Breast epithelium (tissue), 4 donors: ENCODE data around the gene KCNIP4. TPM values are rescaled to one million over a fixed set of nuclear protein-coding genes. Genes with fewer than 3 reads are reported as not detected.

Source experiments
- DNase-seq, 2 donors: peaks; one replicate each; pipeline ENCODE4 v3.0.0-alpha.2; 2019; ENCODE audit warnings: low spot score in 2 of 2
- H3K27ac ChIP-seq, 2 donors: fragments of 200-600 bp; sonication (generic) in 1 of 2; one replicate each; pipeline ENCODE4 v1.5.1; 2016 to 2019; ENCODE audit warnings: mild to moderate bottlenecking in 1 of 2
- H3K27me3 ChIP-seq, 2 donors: fragments of 200-600 bp; sonication (generic) in 1 of 2; one replicate each; pipeline versions ENCODE4 v1.5.1 to v1.6.0; 2017 to 2019; ENCODE audit warnings: control low read depth in 1 of 2, mild to moderate bottlenecking in 1 of 2
- H3K36me3 ChIP-seq: fragments of 200-600 bp; one replicate; pipeline ENCODE4 v1.5.1; 2019
- H3K4me1 ChIP-seq, 2 donors: fragments of 200-600 bp; sonication (generic); one replicate each; pipeline ENCODE4 v1.5.1; 2016 to 2019; ENCODE audit warnings: control low read depth in 1 of 2
- H3K4me3 ChIP-seq, 3 donors: fragments of 200-600 bp; sonication (generic); 1 replicate in 2 of 3; 2 replicates in 1 of 3; pipeline ENCODE4 v1.5.1; 2016 to 2019; ENCODE audit warnings: mild to moderate bottlenecking in 3 of 3, moderate library complexity in 2 of 3
- H3K9me3 ChIP-seq, 2 donors: fragments of 200-600 bp; sonication (generic) in 1 of 2; one replicate each; pipeline ENCODE4 v1.5.1; 2016 to 2019; ENCODE audit warnings: control low read depth in 1 of 2
- POLR2A ChIP-seq: fragments of 450-650 bp; IDR thresholded peaks from one replicate; pipeline ENCODE4 v1.6.1; 2016; ENCODE audit warnings: antibody characterized with exemption, mild to moderate bottlenecking, moderate library complexity
- POLR2AphosphoS5 ChIP-seq, 3 donors: sonication (generic); formaldehyde crosslinking; IDR thresholded peaks; one replicate each; pipeline ENCODE4 v1.6.1; 2017; ENCODE audit warnings: antibody characterized with exemption in 3 of 3
- intact Hi-C: fragments of 100-400 bp; cut with DNase I; formaldehyde crosslinking; loops from one replicate; pipeline ENCODE4 v1.15.1; 2023; ENCODE audit warnings: low total_unique reads
- total RNA-seq, 3 donors: library from RNA; depleted of rRNA; stranded (reverse); fragments of >200 nt; gene quantifications; one replicate each; pipeline ENCODE4 v1.1.0, GENCODE V29; 2016
- TF ChIP-seq, protein P1 (sequence below), 3 donors: fragments of 450-650 bp; IDR thresholded peaks; one replicate each; pipeline ENCODE4 v1.5.1; 2016 to 2017; ENCODE audit warnings: antibody characterized with exemption in 3 of 3, mild to moderate bottlenecking in 3 of 3, moderate library complexity in 3 of 3

The KCNIP4 gene
- total RNA-seq, 3 donors from 2014 or later = 0.44 to 0.66 TPM; not detected in 1

DNA sequence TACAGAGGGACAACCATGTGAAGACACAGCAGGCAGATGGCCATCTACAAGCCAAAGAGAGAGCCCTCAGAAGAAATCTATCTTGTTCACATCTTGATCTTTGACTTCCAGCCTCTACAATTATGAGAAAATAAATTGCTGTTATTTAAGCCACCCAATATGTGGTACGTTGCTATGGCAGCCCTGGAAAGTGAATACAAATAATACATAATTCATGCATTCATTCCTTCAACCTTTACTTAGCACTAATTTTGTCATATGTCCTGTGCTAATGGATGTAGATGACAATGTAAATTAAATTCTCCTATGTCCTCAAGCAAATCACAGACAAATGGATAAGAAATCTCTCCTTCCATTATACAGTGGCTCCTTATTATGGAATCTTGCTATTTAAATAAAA lies 886.7 kb downstream of the KCNIP4 start:
- Histone ChIP-seq H3K9me3 (peaks cover 0 to 5% of the 10 kb centered on the region in 2 donors), H3K4me1 (no peaks in the 10 kb centered on the region), H3K4me3 (no peak overlapping the region), H3K27me3 (no peaks in the 10 kb centered on the region), H3K36me3 (no peaks in the 10 kb centered on the region), H3K27ac (no peak overlapping the region)
- no peak for DNase-seq
- intact Hi-C loops = no loop called here
- TF ChIP-seq, protein P1, sequence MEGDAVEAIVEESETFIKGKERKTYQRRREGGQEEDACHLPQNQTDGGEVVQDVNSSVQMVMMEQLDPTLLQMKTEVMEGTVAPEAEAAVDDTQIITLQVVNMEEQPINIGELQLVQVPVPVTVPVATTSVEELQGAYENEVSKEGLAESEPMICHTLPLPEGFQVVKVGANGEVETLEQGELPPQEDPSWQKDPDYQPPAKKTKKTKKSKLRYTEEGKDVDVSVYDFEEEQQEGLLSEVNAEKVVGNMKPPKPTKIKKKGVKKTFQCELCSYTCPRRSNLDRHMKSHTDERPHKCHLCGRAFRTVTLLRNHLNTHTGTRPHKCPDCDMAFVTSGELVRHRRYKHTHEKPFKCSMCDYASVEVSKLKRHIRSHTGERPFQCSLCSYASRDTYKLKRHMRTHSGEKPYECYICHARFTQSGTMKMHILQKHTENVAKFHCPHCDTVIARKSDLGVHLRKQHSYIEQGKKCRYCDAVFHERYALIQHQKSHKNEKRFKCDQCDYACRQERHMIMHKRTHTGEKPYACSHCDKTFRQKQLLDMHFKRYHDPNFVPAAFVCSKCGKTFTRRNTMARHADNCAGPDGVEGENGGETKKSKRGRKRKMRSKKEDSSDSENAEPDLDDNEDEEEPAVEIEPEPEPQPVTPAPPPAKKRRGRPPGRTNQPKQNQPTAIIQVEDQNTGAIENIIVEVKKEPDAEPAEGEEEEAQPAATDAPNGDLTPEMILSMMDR (IDR thresholded peaks at IDR 0.05) = no peak
- TF ChIP-seq POLR2AphosphoS5 (IDR thresholded peaks at IDR 0.05) (no peak), POLR2A (no peak)

DNA sequence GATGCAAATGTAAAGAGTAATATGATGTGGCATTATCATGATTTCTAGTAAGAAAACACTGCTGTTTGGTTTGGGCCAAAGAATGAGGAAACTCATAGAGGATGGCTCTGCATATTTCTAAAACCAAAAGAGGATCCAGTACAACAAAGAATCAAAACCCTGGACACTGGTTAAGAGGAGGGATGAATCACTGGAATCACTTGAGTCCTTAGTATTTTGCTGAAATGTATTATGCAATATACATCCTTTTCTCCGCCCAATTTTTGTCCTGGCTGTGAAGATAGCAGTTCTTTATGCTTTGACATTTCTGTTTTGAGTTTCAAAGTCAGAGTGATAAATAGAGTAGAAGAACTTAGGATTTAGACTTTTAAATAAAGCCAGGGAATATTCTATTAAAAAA lies 902.4 kb downstream of the KCNIP4 start:
- DNase-seq = no peak
- no peaks in the 10 kb centered on the region for H3K27me3 ChIP-seq
- intact Hi-C loops = no loop called here
- no peak overlapping the region for H3K4me3 ChIP-seq
- TF ChIP-seq, protein P1 (IDR thresholded peaks at IDR 0.05) = no peak
- TF ChIP-seq POLR2AphosphoS5 (IDR thresholded peaks at IDR 0.05) (no peak), POLR2A (no peak)
- H3K36me3 ChIP-seq = no peaks in the 10 kb centered on the region
- no peaks in the 10 kb centered on the region for H3K4me1 ChIP-seq
- no peak overlapping the region for H3K27ac ChIP-seq
- H3K9me3 ChIP-seq = no peaks in the 10 kb centered on the region

DNA sequence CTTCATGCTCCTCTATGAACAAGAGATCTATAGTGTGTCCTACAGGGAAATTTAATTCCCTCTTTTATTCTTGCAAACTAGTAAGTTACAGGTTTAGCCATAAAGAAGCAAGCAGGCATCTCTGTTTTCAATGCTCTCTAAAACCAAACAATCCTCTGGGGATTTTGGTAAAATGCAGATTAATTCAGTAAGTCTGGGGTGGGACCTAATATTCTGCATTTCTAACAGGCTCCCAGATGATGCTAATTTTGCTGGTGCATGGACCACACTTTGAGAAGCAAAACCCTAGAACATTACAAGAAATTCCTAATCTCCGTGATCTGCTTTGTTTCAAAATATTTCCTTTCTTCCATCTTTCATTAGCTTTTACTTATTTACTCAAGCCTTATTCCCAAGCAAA lies 903.5 kb downstream of the KCNIP4 start:
- Histone ChIP-seq H3K4me3 (no peak overlapping the region), H3K4me1 (no peaks in the 10 kb centered on the region), H3K27ac (no peak overlapping the region), H3K9me3 (no peaks in the 10 kb centered on the region), H3K27me3 (no peaks in the 10 kb centered on the region), H3K36me3 (no peaks in the 10 kb centered on the region)
- DNase-seq = no peak
- intact Hi-C loops = no loop called here
- TF ChIP-seq, protein P1 (IDR thresholded peaks at IDR 0.05) = no peak
- no peak for TF ChIP-seq POLR2A
- TF ChIP-seq POLR2AphosphoS5 (IDR thresholded peaks at IDR 0.05) = no peak

DNA sequence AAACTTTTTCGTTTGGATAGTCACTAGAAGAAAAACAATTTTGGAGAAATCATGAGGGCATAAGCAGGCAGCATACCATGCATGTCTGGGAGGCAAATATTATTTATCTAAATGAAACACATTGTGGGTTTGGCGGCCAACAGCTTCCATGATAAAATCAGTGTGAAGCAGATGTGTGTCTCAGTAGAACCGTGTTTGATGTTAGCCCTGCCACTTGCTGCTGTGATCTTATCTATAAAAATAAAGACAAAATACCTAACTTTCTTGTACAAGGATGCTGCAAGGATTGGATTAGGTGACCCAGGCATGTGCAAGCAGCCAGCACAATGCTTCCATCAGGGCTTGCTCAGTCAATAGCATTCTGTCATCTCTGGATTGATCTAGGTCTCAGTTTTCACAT lies 906.9 kb downstream of the KCNIP4 start:
- DNase-seq = no peak
- no peak overlapping the region for H3K27ac ChIP-seq
- H3K9me3 ChIP-seq = no peaks in the 10 kb centered on the region
- H3K36me3 ChIP-seq = no peaks in the 10 kb centered on the region
- TF ChIP-seq POLR2AphosphoS5 (IDR thresholded peaks at IDR 0.05) = no peak
- no peak for TF ChIP-seq POLR2A
- TF ChIP-seq, protein P1 (IDR thresholded peaks at IDR 0.05) = no peak
- H3K4me3 ChIP-seq = no peak overlapping the region
- H3K4me1 ChIP-seq = no peaks in the 10 kb centered on the region
- intact Hi-C loops = no loop called here
- no peaks in the 10 kb centered on the region for H3K27me3 ChIP-seq

DNA sequence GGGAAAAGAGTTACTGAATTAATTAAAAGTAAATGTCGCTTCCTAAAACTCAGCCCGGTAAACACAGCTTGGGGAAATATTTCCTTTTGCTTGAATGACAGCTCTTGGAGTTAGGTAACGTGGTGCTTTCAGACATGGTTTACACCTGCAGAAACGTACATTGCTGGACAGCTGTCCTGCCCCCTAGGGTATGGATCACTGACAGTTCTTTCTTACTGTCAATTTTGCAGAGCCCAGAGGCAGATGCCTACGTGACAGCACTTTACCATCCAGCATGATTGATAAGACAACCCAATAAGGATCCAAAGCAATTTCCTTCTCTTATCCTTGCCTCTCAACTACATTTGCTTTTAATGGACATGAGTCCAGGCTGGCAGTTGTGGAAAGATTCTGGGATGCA lies 913.8 kb downstream of the KCNIP4 start:
- H3K9me3 ChIP-seq = no peaks in the 10 kb centered on the region
- TF ChIP-seq, protein P1 (IDR thresholded peaks at IDR 0.05) = no peak
- no peak for TF ChIP-seq POLR2A
- no peak for TF ChIP-seq POLR2AphosphoS5 (IDR thresholded peaks at IDR 0.05)
- no peak overlapping the region for H3K4me3 ChIP-seq
- no peak overlapping the region for H3K27ac ChIP-seq
- no peaks in the 10 kb centered on the region for H3K4me1 ChIP-seq
- no peak for DNase-seq
- no peaks in the 10 kb centered on the region for H3K36me3 ChIP-seq
- intact Hi-C loops = no loop called here
- no peaks in the 10 kb centered on the region for H3K27me3 ChIP-seq
